Mesendoderm (in vitro differentiated cells): ENCODE measurements around the gene NFILZ.

Experiments used
- DNase-seq: peaks from one replicate; pipeline ENCODE4 v3.0.0; 2013
- H2AK5ac ChIP-seq: 2 replicates; pipeline ENCODE4 v1.6.1; 2013; ENCODE audit warnings: low read length, inconsistent platforms
- H2BK120ac ChIP-seq: 2 replicates; pipeline ENCODE4 v1.6.1; 2013; ENCODE audit warnings: low read depth, mild to moderate bottlenecking, low read length, moderate library complexity, mixed read lengths
- H2BK15ac ChIP-seq: replicated peaks from 2 replicates; pipeline ENCODE4 v1.6.1; 2013; ENCODE audit warnings: low read depth, mild to moderate bottlenecking, moderate library complexity
- H2BK5ac ChIP-seq: 2 replicates; pipeline ENCODE4 v1.6.1; 2013; ENCODE audit warnings: low read length, inconsistent platforms
- H3K18ac ChIP-seq: 2 replicates; pipeline ENCODE4 v1.6.1; 2013; ENCODE audit warnings: mild to moderate bottlenecking, low read length, mixed read lengths
- H3K23ac ChIP-seq: one replicate; pipeline ENCODE4 v1.6.1; 2013; ENCODE audit warnings: low read length
- H3K27ac ChIP-seq: 2 replicates; pipeline ENCODE4 v1.5.1; 2013; ENCODE audit warnings: low read depth, mild to moderate bottlenecking, inconsistent platforms, low read length, moderate library complexity
- H3K27me3 ChIP-seq: 2 replicates; pipeline ENCODE4 v1.6.1; 2013; ENCODE audit warnings: low read length, control low read depth, mild to moderate bottlenecking, inconsistent platforms; ENCODE audit not compliant: insufficient read depth, poor library complexity
- H3K36me3 ChIP-seq: 2 replicates; pipeline ENCODE4 v1.6.1; 2013; ENCODE audit warnings: low read length, inconsistent platforms; ENCODE audit not compliant: control insufficient read depth, insufficient read depth
- H3K4ac ChIP-seq: one replicate; pipeline ENCODE4 v1.6.1; 2013; ENCODE audit warnings: low read depth, mild to moderate bottlenecking, low read length, moderate library complexity
- H3K4me1 ChIP-seq: 2 replicates; pipeline ENCODE4 v1.6.1; 2013; ENCODE audit warnings: low read depth, low read length, inconsistent platforms; ENCODE audit not compliant: control insufficient read depth
- H3K4me2 ChIP-seq: 2 replicates; pipeline ENCODE4 v1.6.1; 2013; ENCODE audit warnings: low read length
- H3K4me3 ChIP-seq: 2 replicates; pipeline ENCODE4 v1.5.1; 2013; ENCODE audit warnings: mild to moderate bottlenecking, low read length
- H3K56ac ChIP-seq: one replicate; pipeline ENCODE4 v1.6.1; 2013; ENCODE audit warnings: low read length
- H3K79me1 ChIP-seq: 2 replicates; pipeline ENCODE4 v1.6.1; 2013; ENCODE audit warnings: low read length, inconsistent platforms
- H3K79me2 ChIP-seq: 2 replicates; pipeline ENCODE4 v1.6.1; 2013; ENCODE audit warnings: mild to moderate bottlenecking, low read length; ENCODE audit not compliant: control insufficient read depth, insufficient read depth
- H3K9ac ChIP-seq: 2 replicates; pipeline ENCODE4 v1.6.1; 2013; ENCODE audit warnings: low read length, inconsistent platforms
- H4K5ac ChIP-seq: one replicate; pipeline ENCODE4 v1.6.1; 2013; ENCODE audit warnings: low read length
- H4K8ac ChIP-seq: one replicate; pipeline ENCODE4 v1.6.1; 2013; ENCODE audit warnings: low read depth, mild to moderate bottlenecking, control low read depth, low read length, moderate library complexity
- WGBS: extraction: QIAGEN DNeasy Blood & Tissue Kit; methylation state at CpG from one replicate; pipeline ENCODE4 v1.1.7; 2013; ENCODE audit warnings: low lambda C conversion rate, missing lambda C conversion rate; ENCODE audit not compliant: insufficient coverage; ENCODE audit errors: extremely low coverage; 5-methylcytosine and 5-hydroxymethylcytosine counted together

The NFILZ gene

DNA sequence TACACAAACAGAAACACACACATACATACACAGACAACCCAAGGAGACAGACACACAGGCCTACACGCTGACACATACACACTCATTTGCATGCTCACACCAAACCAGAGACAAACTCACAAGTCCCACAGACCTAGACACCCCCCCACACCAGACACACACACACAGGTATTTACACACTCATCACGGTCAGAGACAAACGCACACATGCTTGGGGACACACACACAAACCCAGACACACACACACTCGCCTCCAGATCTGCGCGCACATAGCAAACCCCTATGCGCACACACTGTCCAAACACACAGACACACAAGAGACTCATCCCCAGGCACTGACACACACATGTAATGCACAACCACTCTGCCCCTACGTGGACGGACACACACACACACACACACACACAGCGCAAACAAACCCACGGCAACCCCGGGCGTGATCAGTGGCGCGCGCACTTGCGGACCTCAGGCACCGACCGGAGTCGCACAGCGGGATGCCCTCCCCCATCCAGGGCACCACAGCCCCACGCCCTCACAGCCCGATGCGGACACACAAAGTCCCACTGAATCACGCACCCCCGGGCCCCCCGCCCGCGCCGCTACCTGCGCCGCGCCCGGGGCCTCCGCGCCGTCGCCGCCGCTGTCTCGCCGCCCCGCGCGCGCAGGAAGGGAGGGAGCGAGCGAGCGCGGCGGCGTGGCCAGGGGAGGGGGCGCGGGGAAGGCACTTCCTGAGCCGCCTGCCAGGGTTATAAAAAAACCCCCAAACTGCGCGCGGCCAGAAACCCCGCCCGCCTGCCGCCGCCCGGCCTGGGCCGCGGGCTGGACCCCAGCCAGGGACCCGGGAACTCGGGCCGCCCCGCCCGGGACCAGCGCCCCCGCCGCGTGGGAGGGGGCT lies 20.1 kb upstream of the NFILZ start, which contains the start of gene ADAMTS10:
Gene ADAMTS10, minus strand, starts transcription at position 675 of the 895 bp plus-strand sequence. CDS start 5,005 bp downstream, outside the sequence.
- Histone ChIP-seq H3K23ac (peak within 1 kb of the TSS; percentile 98), H2BK15ac (peak within 1 kb of the TSS; percentile 38), H3K4me3 (peak within 1 kb of the TSS; percentile 96), H2BK120ac (peak within 1 kb of the TSS; percentile 99), H2BK5ac (peak within 1 kb of the TSS; percentile 99), H3K4me2 (peak within 1 kb of the TSS; percentile 100), H3K36me3 (no peaks in the 10 kb centered on the region), H3K4me1 (peaks cover 9% of the 10 kb centered on the region), H3K79me1 (peaks cover 18% of the 10 kb centered on the region), H4K5ac (no peak within 1 kb of the TSS), H3K27me3 (no peaks in the 10 kb centered on the region), H2AK5ac (peak within 1 kb of the TSS; percentile 95), H3K18ac (peak within 1 kb of the TSS; percentile 99), H3K79me2 (peaks cover 19% of the 10 kb centered on the region), H3K9ac (peak within 1 kb of the TSS; percentile 97), H4K8ac (no peak within 1 kb of the TSS), H3K27ac (peak within 1 kb of the TSS; percentile 80), H3K56ac (peak within 1 kb of the TSS; percentile 100), H3K4ac (peak within 1 kb of the TSS; percentile 98)
- no CpG with 5 or more reads among the region's 74 CpGs for WGBS
- DNase-seq: peak; percentile 67

DNA sequence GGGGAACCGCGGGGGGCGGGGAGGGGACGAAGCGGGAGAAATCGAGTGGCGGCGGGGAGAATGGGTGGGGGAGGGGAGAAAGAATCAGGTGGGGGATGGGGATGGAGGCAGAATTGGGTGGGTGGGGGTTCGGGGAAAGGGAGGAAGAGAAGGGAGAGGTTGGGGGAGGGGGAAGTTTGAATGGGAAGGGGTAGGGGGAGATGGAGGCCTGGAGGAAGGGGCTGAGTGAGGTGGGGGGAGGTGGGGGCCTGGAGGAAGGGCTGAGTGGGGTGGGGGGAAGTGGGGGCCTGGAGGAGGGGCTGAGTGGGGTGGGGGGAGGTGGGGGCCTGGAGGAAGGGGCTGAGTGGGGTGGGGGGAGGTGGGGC lies 19.5 kb upstream of the NFILZ start:
- no peak overlapping the region for H2AK5ac ChIP-seq
- no peak overlapping the region for H4K8ac ChIP-seq
- no peak overlapping the region for H3K4me3 ChIP-seq
- no CpG with 5 or more reads among the region's 9 CpGs for WGBS
- H2BK15ac ChIP-seq: peak overlapping the region; percentile 38
- H3K23ac ChIP-seq: no peak overlapping the region
- no peak overlapping the region for H3K27ac ChIP-seq
- peak overlapping the region; percentile 99 for H3K18ac ChIP-seq
- peak overlapping the region; percentile 98 for H3K4ac ChIP-seq
- no peak overlapping the region for H4K5ac ChIP-seq
- H3K4me1 ChIP-seq: peaks cover 9% of the 10 kb centered on the region
- H3K79me2 ChIP-seq: peaks cover 19% of the 10 kb centered on the region
- no peak overlapping the region for H3K9ac ChIP-seq
- no peak overlapping the region for H2BK5ac ChIP-seq
- H3K56ac ChIP-seq: peak overlapping the region; percentile 100
- peaks cover 18% of the 10 kb centered on the region for H3K79me1 ChIP-seq
- peak; percentile 58 for DNase-seq
- no peak overlapping the region for H3K4me2 ChIP-seq
- peak overlapping the region; percentile 99 for H2BK120ac ChIP-seq
- no peaks in the 10 kb centered on the region for H3K27me3 ChIP-seq
- H3K36me3 ChIP-seq: no peaks in the 10 kb centered on the region

- WGBS: no CpG with 5 or more reads among the region's 18 CpGs
Observed at GRCh38 chr19:8611391-8611876, 19.0 kb upstream of the NFILZ start.

DNA sequence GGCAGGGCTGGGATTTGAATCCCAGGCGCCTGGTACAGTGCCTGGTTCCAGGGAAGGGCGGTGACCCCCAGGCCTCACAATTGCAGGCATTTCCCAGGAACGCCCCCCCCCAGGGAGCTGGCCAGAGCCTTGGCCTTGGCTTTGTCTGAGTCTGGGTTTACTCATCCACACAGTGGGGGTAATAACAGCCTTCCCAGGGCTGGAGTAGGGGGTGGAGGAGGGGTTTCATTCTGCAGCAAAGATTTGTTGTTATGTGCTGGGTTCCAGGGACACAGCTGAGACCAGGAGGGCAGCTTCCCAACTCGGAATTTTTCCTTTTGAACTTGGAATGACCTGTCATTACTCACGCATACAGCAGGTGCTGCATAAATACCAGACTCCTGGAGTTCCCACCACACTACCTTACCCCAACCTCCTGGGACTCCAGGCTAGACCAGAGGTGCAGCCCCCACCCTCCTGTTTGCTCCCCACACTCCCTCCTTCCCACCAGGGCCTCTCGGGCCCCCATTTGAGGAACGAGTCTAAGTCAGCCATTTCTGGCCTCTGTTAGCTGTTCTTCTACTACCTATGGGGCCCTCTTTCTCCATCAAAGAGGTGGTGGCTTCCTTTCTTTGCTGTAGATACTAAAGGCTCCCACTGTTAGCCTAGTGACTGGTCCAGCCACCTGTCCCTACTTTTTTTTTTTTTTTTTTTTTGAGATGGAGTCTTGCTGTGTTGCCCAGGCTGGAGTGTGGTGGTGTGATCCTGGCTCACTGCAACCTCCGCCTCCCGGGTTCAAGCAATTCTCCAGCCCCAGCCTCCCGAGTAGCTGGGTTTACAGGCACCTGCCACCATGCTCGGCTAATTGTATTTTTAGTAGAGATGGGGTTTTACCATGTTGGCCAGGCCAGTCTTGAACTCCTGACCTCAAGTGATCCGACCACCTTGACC lies 18.3 kb upstream of the NFILZ start:
- peaks cover 15% of the 10 kb centered on the region for H3K79me1 ChIP-seq
- DNase-seq: peak; percentile 79
- H3K56ac ChIP-seq: no peak overlapping the region
- H3K23ac ChIP-seq: no peak overlapping the region
- no peak overlapping the region for H4K5ac ChIP-seq
- H2BK15ac ChIP-seq: no peak overlapping the region
- no peak overlapping the region for H3K18ac ChIP-seq
- peak overlapping the region; percentile 59 for H3K27ac ChIP-seq
- H3K4me2 ChIP-seq: no peak overlapping the region
- peaks cover 17% of the 10 kb centered on the region for H3K79me2 ChIP-seq
- H3K27me3 ChIP-seq: no peaks in the 10 kb centered on the region
- no CpG with 5 or more reads among the region's 12 CpGs for whole genome bisulfite sequencing
- no peak overlapping the region for H2BK120ac ChIP-seq
- H2AK5ac ChIP-seq: no peak overlapping the region
- peaks cover 9% of the 10 kb centered on the region for H3K4me1 ChIP-seq
- no peak overlapping the region for H2BK5ac ChIP-seq
- no peak overlapping the region for H3K4me3 ChIP-seq
- no peak overlapping the region for H4K8ac ChIP-seq
- H3K36me3 ChIP-seq: no peaks in the 10 kb centered on the region
- H3K4ac ChIP-seq: no peak overlapping the region
- no peak overlapping the region for H3K9ac ChIP-seq

More at GRCh38 chr19:8611391-8611876, 19.0 kb upstream of the NFILZ start:
- H2BK120ac ChIP-seq: no peak overlapping the region
- H4K8ac ChIP-seq: no peak overlapping the region
- no peak overlapping the region for H2BK5ac ChIP-seq
- peak overlapping the region; percentile 56 for H3K4ac ChIP-seq
- peak; percentile 38 for DNase-seq
- H3K27ac ChIP-seq: peak overlapping the region; percentile 59
- H3K36me3 ChIP-seq: no peaks in the 10 kb centered on the region
- H3K4me3 ChIP-seq: no peak overlapping the region
- peak overlapping the region; percentile 6 for H3K56ac ChIP-seq
- no peak overlapping the region for H2AK5ac ChIP-seq
- H4K5ac ChIP-seq: no peak overlapping the region
- no peaks in the 10 kb centered on the region for H3K27me3 ChIP-seq
- peak overlapping the region; percentile 99 for H3K18ac ChIP-seq
- peaks cover 19% of the 10 kb centered on the region for H3K79me2 ChIP-seq
- H3K23ac ChIP-seq: no peak overlapping the region
- H3K79me1 ChIP-seq: peaks cover 18% of the 10 kb centered on the region
- H3K4me1 ChIP-seq: peaks cover 9% of the 10 kb centered on the region
- H3K9ac ChIP-seq: no peak overlapping the region
- H2BK15ac ChIP-seq: no peak overlapping the region
- no peak overlapping the region for H3K4me2 ChIP-seq

DNA sequence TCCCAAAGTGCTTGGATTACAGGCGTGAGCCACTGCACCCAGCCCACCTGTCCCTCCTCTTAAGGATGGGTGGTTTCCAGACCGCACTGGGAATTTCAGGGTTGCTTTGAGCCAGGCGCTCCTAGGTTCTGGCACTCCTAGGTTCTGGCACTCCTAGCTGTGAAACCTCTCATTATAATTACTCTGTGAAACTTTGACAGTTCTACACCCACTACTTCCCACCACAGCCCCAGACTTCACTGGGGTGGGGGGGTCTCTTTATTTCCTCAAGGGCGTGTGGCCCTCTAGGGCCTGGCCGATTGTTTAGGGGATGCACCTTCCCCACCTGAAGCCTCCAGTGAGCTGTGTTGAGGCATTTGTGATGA lies 17.6 kb upstream of the NFILZ start:
- no peak overlapping the region for H3K27ac ChIP-seq
- H2BK120ac ChIP-seq: no peak overlapping the region
- H3K36me3 ChIP-seq: no peaks in the 10 kb centered on the region
- H3K4me3 ChIP-seq: no peak overlapping the region
- H3K23ac ChIP-seq: no peak overlapping the region
- H3K18ac ChIP-seq: no peak overlapping the region
- H3K9ac ChIP-seq: no peak overlapping the region
- H2AK5ac ChIP-seq: no peak overlapping the region
- no peak for DNase-seq
- no peak overlapping the region for H3K4ac ChIP-seq
- H3K56ac ChIP-seq: no peak overlapping the region
- H3K4me1 ChIP-seq: peaks cover 9% of the 10 kb centered on the region
- WGBS: no CpG with 5 or more reads among the region's 5 CpGs
- peaks cover 13% of the 10 kb centered on the region for H3K79me1 ChIP-seq
- H3K4me2 ChIP-seq: no peak overlapping the region
- no peak overlapping the region for H2BK5ac ChIP-seq
- peaks cover 17% of the 10 kb centered on the region for H3K79me2 ChIP-seq
- no peaks in the 10 kb centered on the region for H3K27me3 ChIP-seq
- no peak overlapping the region for H4K5ac ChIP-seq
- H4K8ac ChIP-seq: no peak overlapping the region
- no peak overlapping the region for H2BK15ac ChIP-seq
